H9 (cell line): Measurements from ENCODE around the gene HYAL2. TPM values are rescaled to one million over a fixed set of nuclear protein-coding genes. Genes with fewer than 3 reads are reported as not detected.

Experiments used
- DNase-seq: peaks from one replicate; pipeline ENCODE4 v3.0.0-alpha.2; 2017
- H2AFZ ChIP-seq: one replicate; pipeline ENCODE4 v1.6.1; 2013; ENCODE audit warnings: mild to moderate bottlenecking, low read length, control low read depth, moderate library complexity
- H2AK5ac ChIP-seq: 2 replicates; pipeline ENCODE4 v1.6.1; 2013; ENCODE audit warnings: low read length, control low read depth, mixed read lengths; ENCODE audit not compliant: insufficient read length
- H2BK120ac ChIP-seq: one replicate; pipeline ENCODE4 v1.6.1; 2013; ENCODE audit warnings: low read depth, mild to moderate bottlenecking, low read length, control low read depth, inconsistent platforms; ENCODE audit not compliant: poor library complexity, severe bottlenecking
- H2BK12ac ChIP-seq: 2 replicates; pipeline ENCODE4 v1.6.1; 2013; ENCODE audit warnings: low read length, control low read depth, mixed read lengths, low read depth; ENCODE audit not compliant: insufficient read length
- H2BK15ac ChIP-seq: 2 replicates; pipeline ENCODE4 v1.6.1; 2013; ENCODE audit warnings: low read depth, low read length, control low read depth
- H2BK20ac ChIP-seq: one replicate; pipeline ENCODE4 v1.6.1; 2013; ENCODE audit warnings: low read depth, mild to moderate bottlenecking, low read length, control low read depth, inconsistent platforms; ENCODE audit not compliant: poor library complexity, severe bottlenecking
- H2BK5ac ChIP-seq: 2 replicates; pipeline ENCODE4 v1.6.1; 2013; ENCODE audit warnings: low read length, control low read depth, mixed read lengths; ENCODE audit not compliant: insufficient read length
- H3K14ac ChIP-seq: 2 replicates; pipeline ENCODE4 v1.6.1; 2013; ENCODE audit warnings: low read length, control low read depth; ENCODE audit not compliant: insufficient read depth
- H3K18ac ChIP-seq: 2 replicates; pipeline ENCODE4 v1.6.1; 2013; ENCODE audit warnings: low read depth, mild to moderate bottlenecking, mixed read lengths, low read length, control low read depth; ENCODE audit not compliant: insufficient read length
- H3K23ac ChIP-seq: 2 replicates; pipeline ENCODE4 v1.6.1; 2013; ENCODE audit warnings: low read length, control low read depth, mixed read lengths, low read depth; ENCODE audit not compliant: insufficient read length
- H3K23me2 ChIP-seq: 2 replicates; pipeline ENCODE4 v1.6.1; 2013; ENCODE audit warnings: low read depth, mild to moderate bottlenecking, mixed read lengths, low read length, control low read depth; ENCODE audit not compliant: insufficient read length, poor library complexity, severe bottlenecking
- H3K27ac ChIP-seq: 2 replicates; pipeline ENCODE4 v1.5.1; 2013; ENCODE audit warnings: low read length, control low read depth, mixed read lengths, low read depth; ENCODE audit not compliant: insufficient read length
- H3K27me3 ChIP-seq: 2 replicates; pipeline ENCODE4 v1.6.1; 2013; ENCODE audit warnings: low read length, control low read depth, inconsistent platforms; ENCODE audit not compliant: insufficient read depth
- H3K4ac ChIP-seq: 2 replicates; pipeline ENCODE4 v1.6.1; 2013; ENCODE audit warnings: low read depth, mild to moderate bottlenecking, control low read depth, inconsistent platforms, low read length, moderate library complexity
- H3K4me1 ChIP-seq: 2 replicates; pipeline ENCODE4 v1.6.1; 2013; ENCODE audit warnings: low read length, control low read depth, inconsistent platforms; ENCODE audit not compliant: insufficient read depth
- H3K4me2 ChIP-seq: 2 replicates; pipeline ENCODE4 v1.6.1; 2013; ENCODE audit warnings: low read length, control low read depth, mixed read lengths; ENCODE audit not compliant: insufficient read length, insufficient read depth
- H3K56ac ChIP-seq: 2 replicates; pipeline ENCODE4 v1.6.1; 2013; ENCODE audit warnings: low read depth, mild to moderate bottlenecking, mixed read lengths, low read length, control low read depth; ENCODE audit not compliant: insufficient read length
- H3K79me1 ChIP-seq: 2 replicates; pipeline ENCODE4 v1.6.1; 2013; ENCODE audit warnings: low read depth, mild to moderate bottlenecking, moderate library complexity, low read length, control low read depth, inconsistent platforms; ENCODE audit not compliant: insufficient read depth, poor library complexity, severe bottlenecking
- H3K79me2 ChIP-seq: 2 replicates; pipeline ENCODE4 v1.6.1; 2013; ENCODE audit warnings: low read length, control low read depth, inconsistent platforms; ENCODE audit not compliant: insufficient read depth
- H3K9ac ChIP-seq: 2 replicates; pipeline ENCODE4 v1.6.1; 2013; ENCODE audit warnings: low read length, control low read depth, mixed read lengths; ENCODE audit not compliant: insufficient read length; ENCODE audit errors: extremely low read depth
- H3K9me3 ChIP-seq: one replicate; pipeline ENCODE4 v1.6.1; 2013; ENCODE audit warnings: low read depth, low read length, inconsistent platforms; ENCODE audit not compliant: control insufficient read depth
- H3T11ph ChIP-seq: one replicate; pipeline ENCODE4 v1.6.1; 2013; ENCODE audit warnings: mild to moderate bottlenecking, low read length, control low read depth, inconsistent platforms
- H4K20me1 ChIP-seq: one replicate; pipeline ENCODE4 v1.6.1; 2013; ENCODE audit not compliant: control insufficient read depth, insufficient read length, insufficient read depth
- H4K5ac ChIP-seq: 2 replicates; pipeline ENCODE4 v1.6.1; 2013; ENCODE audit warnings: low read depth, mild to moderate bottlenecking, mixed read lengths, low read length, control low read depth; ENCODE audit not compliant: insufficient read length
- H4K8ac ChIP-seq: replicated peaks from 2 replicates; pipeline ENCODE4 v1.6.1; 2013; ENCODE audit warnings: low read length, control low read depth, mixed read lengths, low read depth; ENCODE audit not compliant: insufficient read length
- H4K91ac ChIP-seq: 2 replicates; pipeline ENCODE4 v1.6.1; 2013; ENCODE audit warnings: low read depth, mild to moderate bottlenecking, moderate library complexity, mixed read lengths, low read length, control low read depth; ENCODE audit not compliant: insufficient read length
- H3K27ac Mint-ChIP-seq, 3 experiments: 2 replicates in 2 of 3; 3 replicates in 1 of 3; pipeline ENCODE4 v1.8.0; 2020 to 2021; ENCODE audit warnings: mixed read lengths in 3 of 3, mild to moderate bottlenecking in 1 of 3, moderate library complexity in 1 of 3
- H3K27me3 Mint-ChIP-seq: 2 replicates; pipeline ENCODE4 v1.8.0; 2021; ENCODE audit warnings: low read depth, mild to moderate bottlenecking, moderate library complexity, mixed read lengths
- H3K36me3 Mint-ChIP-seq, 3 experiments: 2 replicates in 2 of 3; 3 replicates in 1 of 3; pipeline ENCODE4 v1.8.0; 2020 to 2021; ENCODE audit warnings: low read depth in 3 of 3, mixed read lengths in 3 of 3; ENCODE audit not compliant: insufficient read depth in 1 of 3
- H3K4me1 Mint-ChIP-seq, 2 experiments: 2 replicates each; pipeline ENCODE4 v1.8.0; 2020; ENCODE audit warnings: mixed read lengths in 2 of 2
- H3K4me3 Mint-ChIP-seq, 2 experiments: 2 replicates in 1 of 2; 3 replicates in 1 of 2; pipeline ENCODE4 v1.8.0; 2020 to 2021; ENCODE audit warnings: mild to moderate bottlenecking in 2 of 2, mixed read lengths in 2 of 2, moderate library complexity in 1 of 2
- H3K9me3 Mint-ChIP-seq, 2 experiments: 2 replicates in 1 of 2; 3 replicates in 1 of 2; pipeline ENCODE4 v1.8.0; 2020; ENCODE audit warnings: mild to moderate bottlenecking in 2 of 2, mixed read lengths in 2 of 2, moderate library complexity in 1 of 2
- WGBS: extraction: QIAGEN DNeasy Blood & Tissue Kit; methylation state at CpG from one replicate; pipeline ENCODE4 v1.1.7; 2013; ENCODE audit warnings: missing lambda C conversion rate, low lambda C conversion rate, mixed read lengths; ENCODE audit not compliant: insufficient read length; ENCODE audit errors: extremely low coverage; 5-methylcytosine and 5-hydroxymethylcytosine counted together
- total RNA-seq: library from RNA; stranded (reverse); gene quantifications from 2 replicates; pipeline ENCODE4 v1.2.1, GENCODE V29; 2021
- TF ChIP-seq, protein P1 (sequence below): fragments of 200-600 bp; sonication (generic); conservative IDR thresholded peaks from 3 replicates; pipeline ENCODE4 v1.8.0; 2021; ENCODE audit warnings: antibody characterized with exemption, mild to moderate bottlenecking

The HYAL2 gene
- total RNA-seq, 1 experiment from 2014 or later: 51.9 TPM

DNA sequence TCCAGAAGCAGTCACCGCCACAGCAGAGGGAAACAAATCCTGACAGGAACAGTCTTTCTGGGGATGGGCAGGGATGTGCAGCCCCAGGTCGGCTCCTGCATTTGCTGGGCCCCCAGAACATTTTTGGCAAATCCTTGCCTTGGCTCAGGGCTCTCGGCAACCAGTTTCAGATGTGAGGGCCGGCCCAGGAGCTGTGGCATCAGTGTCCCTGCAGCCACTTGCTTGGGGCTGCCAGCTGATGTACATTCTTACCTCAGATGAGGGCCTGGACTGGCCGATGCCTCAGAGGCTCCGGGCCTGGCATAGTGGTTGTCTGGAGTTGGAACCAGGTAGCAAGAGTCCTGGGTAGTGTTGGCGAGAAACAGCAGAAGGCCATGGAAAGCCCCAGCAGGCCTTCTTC is 32.3 kb upstream of the HYAL2 start:
- no peaks in the 10 kb centered on the region for H3K27me3 ChIP-seq
- H3K23ac ChIP-seq: no peak overlapping the region
- peaks cover 39 to 40% of the 10 kb centered on the region in 2 experiments for H3K4me1 Mint-ChIP-seq
- H3T11ph ChIP-seq: no peak overlapping the region
- H4K8ac ChIP-seq: no peak overlapping the region
- H4K5ac ChIP-seq: no peak overlapping the region
- no peak overlapping the region for H3K9ac ChIP-seq
- peaks cover 9% of the 10 kb centered on the region; the same call in 1 of the 2 replicates for H3K79me2 ChIP-seq
- H2BK15ac ChIP-seq: no peak overlapping the region
- no peak overlapping the region; a peak in 1 of 5 replicates for H3K4me3 Mint-ChIP-seq
- TF ChIP-seq, protein P1, sequence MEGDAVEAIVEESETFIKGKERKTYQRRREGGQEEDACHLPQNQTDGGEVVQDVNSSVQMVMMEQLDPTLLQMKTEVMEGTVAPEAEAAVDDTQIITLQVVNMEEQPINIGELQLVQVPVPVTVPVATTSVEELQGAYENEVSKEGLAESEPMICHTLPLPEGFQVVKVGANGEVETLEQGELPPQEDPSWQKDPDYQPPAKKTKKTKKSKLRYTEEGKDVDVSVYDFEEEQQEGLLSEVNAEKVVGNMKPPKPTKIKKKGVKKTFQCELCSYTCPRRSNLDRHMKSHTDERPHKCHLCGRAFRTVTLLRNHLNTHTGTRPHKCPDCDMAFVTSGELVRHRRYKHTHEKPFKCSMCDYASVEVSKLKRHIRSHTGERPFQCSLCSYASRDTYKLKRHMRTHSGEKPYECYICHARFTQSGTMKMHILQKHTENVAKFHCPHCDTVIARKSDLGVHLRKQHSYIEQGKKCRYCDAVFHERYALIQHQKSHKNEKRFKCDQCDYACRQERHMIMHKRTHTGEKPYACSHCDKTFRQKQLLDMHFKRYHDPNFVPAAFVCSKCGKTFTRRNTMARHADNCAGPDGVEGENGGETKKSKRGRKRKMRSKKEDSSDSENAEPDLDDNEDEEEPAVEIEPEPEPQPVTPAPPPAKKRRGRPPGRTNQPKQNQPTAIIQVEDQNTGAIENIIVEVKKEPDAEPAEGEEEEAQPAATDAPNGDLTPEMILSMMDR: no peak
- no peak overlapping the region for H2BK5ac ChIP-seq
- no peak overlapping the region for H3K27ac Mint-ChIP-seq
- H3K14ac ChIP-seq: no peak overlapping the region
- no peak overlapping the region for H2AFZ ChIP-seq
- peaks cover 6% of the 10 kb centered on the region for H3K79me1 ChIP-seq
- no peaks in the 10 kb centered on the region for H3K9me3 Mint-ChIP-seq
- no peak overlapping the region for H3K18ac ChIP-seq
- no peaks in the 10 kb centered on the region for H4K20me1 ChIP-seq
- H3K4me1 ChIP-seq: peaks cover 4% of the 10 kb centered on the region; the same call in 1 of the 2 replicates
- peaks cover 16% of the 10 kb centered on the region for H3K23me2 ChIP-seq
- peaks cover 15 to 28% (median 27%) of the 10 kb centered on the region in 3 experiments for H3K36me3 Mint-ChIP-seq
- H2BK120ac ChIP-seq: no peak overlapping the region
- H3K27me3 Mint-ChIP-seq: no peaks in the 10 kb centered on the region; the same call in 1 of the 2 replicates
- no peak overlapping the region for H3K4me2 ChIP-seq
- H4K91ac ChIP-seq: no peak overlapping the region
- H2BK12ac ChIP-seq: no peak overlapping the region
- H3K27ac ChIP-seq: no peak overlapping the region
- no CpG with 5 or more reads among the region's 7 CpGs for WGBS
- H2BK20ac ChIP-seq: no peak overlapping the region
- H3K9me3 ChIP-seq: no peaks in the 10 kb centered on the region
- no peak overlapping the region for H3K56ac ChIP-seq
- H2AK5ac ChIP-seq: no peak overlapping the region
- H3K4ac ChIP-seq: no peak overlapping the region
- no peak for DNase-seq
